Endometrial microvascular endothelial cells (primary cell): ENCODE measurements around the gene TEX10. TPM values are rescaled to one million over a fixed set of nuclear protein-coding genes. Genes with fewer than 3 reads are reported as not detected.
"Not testable (repeated sequence)": the region's sequence is repeated elsewhere in the genome, so short reads cannot be mapped to it uniquely, and the experiment has no call there.

Experiments used
- in situ Hi-C: cut with HindIII; loops from 2 replicates; pipeline ENCODE4 v1.10.0; 2017; ENCODE audit warnings: low sequenced_read_pairs, low pct_unique_long_range_greater_than_20kb; ENCODE audit errors: inconsistent ontology term
- total RNA-seq: library from RNA; depleted of rRNA; stranded (reverse); fragments of >200 nt; gene quantifications from one replicate; pipeline ENCODE4 v1.2.3, GENCODE V29; 2015; ENCODE audit errors: inconsistent ontology term

The TEX10 gene
- 33.7 TPM for total RNA-seq

DNA sequence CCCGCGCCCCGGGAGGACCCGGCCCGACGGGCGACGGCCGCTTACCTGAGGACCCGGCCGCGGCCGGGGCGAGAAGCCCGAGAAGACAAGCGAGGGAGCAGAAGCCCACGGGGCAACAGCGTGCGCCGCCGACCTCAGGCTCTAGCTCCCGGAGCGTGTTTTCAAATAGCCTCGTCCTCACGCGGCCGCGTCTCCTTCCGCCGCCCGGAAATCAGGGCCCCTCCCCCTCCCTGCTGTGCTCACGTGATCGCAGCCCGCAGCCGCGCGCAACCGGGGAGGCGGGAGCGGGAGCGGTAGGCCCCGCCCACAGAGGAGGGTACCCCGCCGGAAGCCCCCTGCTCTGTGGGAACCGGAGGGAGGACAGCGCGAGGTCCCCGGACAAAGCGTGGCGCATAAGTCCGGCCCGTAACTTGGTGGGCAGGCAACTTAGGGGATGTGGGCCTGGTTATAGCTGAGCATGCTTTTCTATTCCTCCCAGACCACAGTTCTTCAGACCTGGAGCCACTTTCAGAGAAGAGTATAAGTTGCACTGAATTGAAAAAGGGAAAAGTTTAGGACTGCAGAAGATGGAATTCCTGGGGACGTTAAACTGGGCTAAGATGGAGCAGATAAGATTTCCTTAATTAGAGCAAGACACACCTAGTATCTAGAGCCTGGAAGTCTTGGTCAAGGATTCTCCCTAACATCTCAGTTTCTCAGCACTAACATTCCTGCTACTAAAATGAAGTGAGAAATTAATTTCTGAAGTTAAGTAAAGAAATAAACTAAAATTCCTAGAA lies at the start of gene TEX10:
TEX10 (minus strand) TSS at position 216 of the 779 bp plus-strand sequence. CDS start 3,579 bp downstream, outside the sequence.
- in situ Hi-C loops: no loop called here

DNA sequence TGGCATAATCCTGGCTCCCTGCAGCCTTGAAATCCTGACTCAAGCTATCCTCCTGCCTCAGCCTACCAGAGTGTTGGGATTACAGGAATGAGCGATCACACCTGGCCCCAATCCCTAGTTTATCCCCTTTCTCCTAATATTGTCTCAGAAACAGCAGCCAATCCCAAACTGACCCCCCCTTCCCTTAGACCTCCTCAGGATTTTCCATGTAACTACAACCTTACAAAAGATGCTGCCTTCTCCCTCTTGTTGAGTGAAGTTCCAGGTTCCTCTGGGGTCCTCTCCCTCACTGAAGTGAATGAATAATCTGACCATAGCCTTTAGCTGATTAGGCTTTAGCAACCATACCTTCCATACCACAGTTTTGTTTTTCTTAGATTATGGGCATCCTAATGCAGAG lies 48.3 kb upstream of the TEX10 start:
- in situ Hi-C loops: no loop called here

DNA sequence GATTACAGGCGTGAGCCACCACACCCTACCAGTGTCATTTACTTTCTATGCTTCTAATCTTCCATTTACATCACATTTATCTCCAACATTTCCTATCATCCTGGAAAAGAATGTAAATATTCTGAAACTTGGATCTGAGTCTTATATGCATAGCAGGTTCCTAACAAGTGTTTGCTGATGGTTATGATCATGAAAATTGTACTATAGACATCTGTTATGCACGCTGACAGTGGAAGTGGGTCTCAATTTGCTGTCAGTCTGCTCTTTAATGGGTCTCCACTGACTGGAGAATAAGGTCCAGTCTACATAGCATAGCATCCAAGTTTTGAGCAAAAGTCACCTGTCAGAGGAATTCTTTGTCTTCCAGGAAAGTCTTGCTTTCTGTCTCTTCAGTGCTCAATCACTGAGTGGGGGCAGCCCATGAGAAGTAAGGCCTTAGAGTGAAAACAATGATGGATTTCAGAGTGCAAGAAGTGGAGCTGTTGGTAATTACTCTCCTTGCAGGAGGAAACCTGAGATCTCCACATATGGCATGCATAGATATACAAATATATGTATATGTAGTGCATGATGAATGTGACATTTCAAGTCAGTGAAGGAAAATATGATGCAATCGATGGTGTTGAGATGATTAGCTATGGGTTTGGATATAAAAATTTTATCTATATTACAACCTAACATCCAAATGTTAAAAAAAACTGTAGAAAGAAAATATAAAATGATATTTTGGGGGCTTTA lies 45.0 kb upstream of the TEX10 start:
- in situ Hi-C loops: no loop called here

DNA sequence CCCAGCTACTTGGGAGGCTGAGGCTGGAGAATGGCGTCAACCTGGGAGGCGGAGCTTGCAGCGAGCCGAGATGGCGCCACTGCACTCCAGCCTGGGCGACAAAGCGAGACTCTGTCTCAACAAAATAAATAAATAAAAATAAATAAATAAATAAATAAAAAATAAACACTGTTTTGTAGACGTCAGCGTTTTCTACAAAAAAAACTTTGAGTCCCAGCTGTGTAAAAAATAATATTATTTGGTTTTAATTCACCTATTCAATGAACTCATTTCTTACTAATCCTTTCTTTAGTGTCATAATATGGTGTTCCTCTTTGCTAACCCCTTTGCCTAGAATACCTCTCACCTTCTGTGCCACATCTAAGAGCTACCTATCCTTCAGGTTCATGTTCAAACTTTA lies 44.0 kb upstream of the TEX10 start:
- in situ Hi-C loops: no loop called here

DNA sequence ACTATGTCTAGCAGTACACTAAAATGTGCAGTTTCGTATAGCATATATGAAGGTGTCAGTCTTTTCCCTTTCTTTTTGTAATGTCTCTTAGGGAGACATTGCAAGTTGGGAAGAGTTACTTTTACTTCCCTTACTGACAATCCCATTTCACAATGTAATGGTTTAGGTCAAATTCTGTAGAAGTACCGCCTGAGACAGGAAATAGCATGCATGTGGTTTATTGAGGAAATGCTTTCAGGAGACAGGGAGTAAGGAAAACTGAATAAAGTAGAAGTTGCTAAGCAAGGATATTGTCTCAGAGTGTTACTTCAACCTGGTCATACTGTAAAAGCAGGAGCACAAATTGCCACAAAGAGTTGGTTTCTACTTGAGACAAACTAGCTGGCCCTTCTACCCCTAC lies 42.1 kb upstream of the TEX10 start:
- in situ Hi-C loops: no loop called here

DNA sequence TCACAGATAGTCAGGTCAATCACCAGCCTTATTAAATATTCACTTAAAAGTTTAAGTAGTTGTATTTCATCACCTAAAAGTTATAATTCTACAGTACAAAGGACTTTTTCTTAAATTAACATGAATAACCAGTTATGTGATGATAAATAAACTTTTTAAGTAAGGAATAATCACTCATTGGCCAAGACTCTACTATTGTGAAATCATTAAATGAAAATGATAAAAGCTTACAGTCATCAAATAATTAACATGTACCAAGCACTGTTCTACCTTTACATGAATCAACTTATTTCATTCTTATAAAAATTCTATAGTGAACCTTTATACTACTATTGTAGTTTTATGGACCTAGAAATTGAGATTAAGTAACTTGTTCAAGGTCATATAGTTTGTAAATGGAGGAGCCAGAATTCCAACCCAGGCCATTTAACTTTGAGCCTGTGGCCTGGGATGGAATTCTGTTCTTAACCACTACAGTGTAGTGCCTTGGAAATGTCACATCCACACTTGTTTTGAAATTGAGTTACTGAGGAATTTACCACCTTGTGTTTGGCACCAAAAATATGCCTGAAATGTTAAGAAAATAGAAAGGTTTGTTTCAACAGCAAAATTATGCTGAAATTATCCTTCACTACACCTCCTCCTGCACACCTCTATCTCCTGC lies 41.4 kb upstream of the TEX10 start:
- in situ Hi-C loops: no loop called here

DNA sequence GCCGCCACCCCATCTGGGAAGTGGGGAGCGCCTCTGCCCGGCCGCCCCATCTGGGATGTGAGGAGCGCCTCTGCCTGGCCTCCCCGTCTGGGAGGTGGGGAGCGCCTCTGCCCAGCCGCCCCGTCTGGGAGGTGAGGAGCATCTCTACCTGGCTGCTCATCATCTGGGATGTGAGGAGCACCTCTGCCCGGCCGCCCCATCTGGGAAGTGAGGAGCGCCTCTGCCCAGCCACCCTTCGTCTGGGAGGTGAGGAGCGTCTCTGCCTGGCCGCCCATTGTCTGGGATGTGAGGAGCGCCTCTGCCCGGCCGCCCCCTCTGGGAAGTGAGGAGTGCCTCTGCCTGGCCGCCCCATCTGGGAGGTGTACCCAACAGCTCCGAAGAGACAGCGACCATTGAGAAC lies 40.2 kb upstream of the TEX10 start:
- in situ Hi-C loops: not testable (repeated sequence)

DNA sequence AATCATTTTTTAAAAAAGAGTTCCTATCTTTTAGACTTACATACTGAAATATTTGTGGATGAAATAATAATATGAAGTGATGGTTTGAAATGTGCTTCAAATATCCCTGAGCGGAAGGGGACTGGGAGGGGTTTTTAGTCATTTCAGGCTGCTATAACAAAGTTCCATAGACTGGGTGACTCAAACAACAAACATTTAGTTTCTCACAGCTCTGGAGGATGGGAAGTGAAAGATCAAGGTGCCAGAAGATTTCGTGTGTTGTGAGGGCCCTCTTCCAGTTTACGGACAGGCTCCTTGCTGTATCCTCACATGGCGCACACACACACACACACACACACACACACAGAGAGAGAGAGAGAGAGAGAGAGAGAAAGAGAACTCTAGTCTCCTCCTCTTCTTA lies 27.1 kb upstream of the TEX10 start:
- in situ Hi-C loops: no loop called here

DNA sequence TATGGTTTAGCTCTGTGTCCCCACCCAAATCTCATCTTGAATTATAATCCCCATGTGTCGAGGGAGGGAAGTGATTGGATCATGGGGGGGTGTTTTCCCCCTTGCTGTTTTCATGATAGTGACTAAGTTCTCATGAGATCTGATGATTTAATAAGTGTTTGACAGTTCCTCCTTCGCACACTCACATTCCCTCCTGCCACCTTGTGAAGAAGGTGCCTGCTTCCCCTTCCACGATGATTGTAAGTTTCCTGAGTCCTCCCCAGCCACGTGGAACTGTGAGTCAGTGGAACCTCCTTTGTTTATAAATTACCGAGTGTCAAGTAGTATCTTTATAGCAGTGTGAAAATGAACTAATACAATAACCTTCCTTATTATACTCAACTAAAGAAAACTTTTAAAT lies 24.3 kb upstream of the TEX10 start:
- in situ Hi-C loops: no loop called here

DNA sequence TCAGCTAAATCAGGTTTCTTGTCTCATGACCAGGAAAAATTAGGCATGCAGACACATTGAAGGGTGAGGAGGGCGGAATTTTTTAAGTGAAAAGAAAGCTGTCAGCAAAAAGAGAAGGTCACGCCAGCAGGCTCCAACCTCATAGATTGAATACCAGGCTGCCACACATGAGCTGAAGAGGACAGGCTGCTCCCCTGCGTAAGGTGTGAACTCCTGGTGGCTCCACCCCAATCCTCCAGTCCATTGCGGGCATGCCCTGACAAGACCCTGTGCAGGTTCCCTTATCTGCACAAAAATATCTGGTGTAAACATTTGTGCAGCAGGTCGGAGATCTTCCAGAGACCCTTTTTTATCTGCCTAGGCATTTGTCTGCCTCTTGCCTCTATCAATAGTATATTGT lies 22.9 kb upstream of the TEX10 start:
- in situ Hi-C loops: no loop called here

DNA sequence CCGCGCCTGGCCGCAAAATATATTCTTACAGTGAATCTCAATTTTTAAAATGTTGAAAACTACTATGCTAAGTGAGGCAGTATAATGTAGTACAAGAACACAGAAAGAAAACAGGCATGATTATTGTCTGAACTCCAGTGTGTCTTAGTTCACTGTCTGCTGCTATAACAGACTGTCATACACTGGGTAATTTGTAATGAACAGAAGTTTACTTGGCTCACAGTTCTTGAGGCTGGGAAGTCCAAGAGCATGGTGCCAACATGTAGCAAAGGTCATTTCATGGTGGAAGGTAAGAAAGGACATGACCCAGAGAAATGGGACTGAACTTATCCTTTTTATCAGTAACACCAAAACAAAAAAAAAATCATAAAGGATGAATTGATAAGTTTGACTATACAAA lies 19.9 kb upstream of the TEX10 start:
- in situ Hi-C loops: no loop called here

DNA sequence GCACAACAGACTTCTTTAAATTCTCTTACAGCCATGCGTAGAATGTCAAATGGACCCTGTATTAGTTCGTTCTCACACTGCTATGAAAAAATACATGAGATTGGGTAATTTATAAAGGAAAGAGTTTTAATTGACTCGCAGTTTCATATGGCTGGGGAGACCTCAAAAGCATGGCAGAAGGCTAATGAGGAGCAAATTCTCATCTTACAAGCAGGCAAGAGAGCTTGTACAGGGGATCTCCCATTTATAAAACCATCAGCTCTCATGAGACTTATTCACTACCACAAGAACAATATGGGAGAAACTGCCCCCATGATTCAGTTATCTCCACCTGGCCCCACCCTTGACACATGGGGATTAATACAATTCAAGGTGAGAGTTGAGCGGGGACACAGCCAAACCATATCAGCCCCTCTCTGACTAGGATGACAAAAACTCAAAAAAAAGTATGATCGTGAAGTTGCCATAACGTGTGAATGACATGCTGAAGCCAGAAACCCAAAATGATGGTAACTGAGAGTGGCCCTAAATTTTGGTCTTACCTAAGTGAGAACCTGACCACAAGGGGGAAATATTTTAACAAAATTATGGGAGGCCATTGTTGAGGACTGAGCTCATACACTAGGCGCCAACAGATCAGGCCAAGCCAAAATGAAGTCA lies 17.5 kb upstream of the TEX10 start:
- in situ Hi-C loops: no loop called here

DNA sequence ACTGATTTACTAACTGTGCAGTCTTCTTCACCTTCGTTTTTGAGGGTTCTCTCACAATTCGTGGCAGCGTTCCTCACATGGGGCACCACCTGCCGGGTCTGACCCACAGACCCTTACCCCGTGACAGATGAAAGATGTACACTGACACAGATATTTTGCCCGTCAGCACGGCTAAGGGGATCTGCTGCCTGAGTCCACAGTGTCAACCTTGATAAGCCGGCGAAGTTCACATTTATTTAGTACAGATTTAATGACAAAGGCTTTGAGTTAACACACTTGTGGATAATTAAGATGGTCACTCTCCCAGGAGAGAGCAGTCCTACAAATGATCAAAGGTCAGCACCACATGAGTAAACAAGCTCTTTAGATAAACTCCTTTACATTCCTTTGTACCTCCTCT lies 15.9 kb upstream of the TEX10 start:
- in situ Hi-C loops: no loop called here

DNA sequence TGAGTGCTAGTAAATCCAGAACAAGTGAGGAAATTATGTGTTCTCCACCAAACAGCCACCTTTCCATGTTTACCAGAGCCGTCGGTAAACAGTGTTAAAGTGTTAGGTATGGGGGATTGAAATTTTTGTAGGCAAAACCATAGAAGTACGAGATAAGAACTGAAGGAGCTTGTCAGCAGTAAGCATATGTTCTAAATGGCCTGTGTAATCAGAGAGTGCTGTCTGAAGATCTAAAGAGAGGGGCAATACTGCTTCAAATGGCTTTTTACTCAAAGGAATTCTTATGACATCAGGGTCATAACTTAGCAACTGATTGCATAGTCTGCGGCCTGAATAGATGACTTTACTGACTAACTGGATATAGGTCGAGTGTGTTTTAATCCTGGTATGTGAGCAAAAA lies 13.4 kb upstream of the TEX10 start:
- in situ Hi-C loops: no loop called here

DNA sequence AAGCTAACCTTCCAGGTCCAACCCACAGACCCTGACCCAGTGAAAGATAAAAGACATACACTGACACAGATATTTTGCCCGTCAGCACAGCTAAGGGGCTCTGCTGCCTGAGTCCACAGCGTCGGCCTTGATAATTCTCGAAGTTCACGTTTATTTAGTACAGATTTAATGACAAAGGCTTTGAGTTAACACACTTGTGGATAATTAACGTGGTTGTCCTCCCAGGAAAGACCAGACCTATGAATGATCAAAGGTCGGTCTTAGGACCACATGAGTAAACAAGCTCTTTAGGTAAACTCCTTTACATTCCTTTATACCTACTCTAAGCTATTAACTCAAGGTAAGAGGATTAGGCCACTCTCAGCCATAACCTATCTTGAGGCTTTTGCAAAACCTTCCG lies 11.3 kb upstream of the TEX10 start:
- in situ Hi-C loops: no loop called here

DNA sequence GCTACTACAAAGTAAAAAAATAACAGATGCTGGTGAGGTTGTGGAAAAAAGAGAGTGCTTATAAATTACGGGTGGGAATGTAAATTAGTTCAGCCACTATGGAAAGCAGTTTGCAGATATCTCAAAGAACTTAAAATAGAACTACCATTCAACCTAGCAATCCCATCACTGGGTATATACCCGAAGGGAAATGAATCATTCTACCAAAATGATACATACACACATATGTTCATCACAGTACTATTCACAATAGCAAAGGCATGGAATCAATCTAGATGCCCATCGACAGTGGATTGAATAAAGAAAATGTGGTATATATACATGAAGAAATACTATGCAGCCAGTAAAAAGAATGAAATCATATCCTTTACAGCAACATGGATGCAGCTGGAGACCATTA lies 6.3 kb upstream of the TEX10 start:
- in situ Hi-C loops: no loop called here

DNA sequence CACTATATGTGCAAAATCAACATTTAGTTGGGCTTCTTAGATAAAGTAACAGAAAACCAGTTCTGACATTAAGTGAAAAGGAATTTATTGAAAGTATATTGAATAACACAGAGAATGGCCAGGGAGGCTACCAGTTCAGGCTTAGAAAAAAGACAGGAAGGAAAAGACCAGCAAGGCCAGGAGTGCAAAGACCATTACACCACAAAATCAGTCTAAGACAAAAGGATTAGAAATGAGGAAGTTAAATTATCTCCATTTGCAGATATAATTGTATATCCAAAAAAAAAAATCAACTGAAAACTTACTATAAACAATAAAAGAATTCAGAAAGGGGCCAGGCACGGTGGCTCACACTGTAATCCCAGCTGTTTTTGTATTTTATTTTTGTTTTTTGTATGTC lies 4.8 kb upstream of the TEX10 start:
- in situ Hi-C loops: no loop called here

DNA sequence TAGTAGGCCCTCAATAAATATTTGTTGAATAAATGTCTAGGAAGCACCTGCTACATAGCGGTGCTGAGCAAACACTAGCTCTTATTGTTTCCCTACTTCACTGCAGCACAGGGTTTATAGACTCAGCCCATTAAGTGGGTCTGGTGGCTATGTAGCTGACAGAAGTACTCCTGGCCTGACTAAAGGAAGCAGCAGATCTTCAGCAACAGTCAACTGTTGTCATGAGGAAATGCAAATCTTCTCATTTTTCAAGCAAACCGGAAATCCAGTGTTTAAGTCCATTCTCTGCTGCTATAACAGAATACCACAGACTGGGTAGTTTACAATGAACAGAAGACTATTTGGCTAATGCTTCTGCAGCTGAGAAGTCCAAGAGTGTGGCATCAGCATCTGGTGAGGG lies 2.8 kb upstream of the TEX10 start:
- in situ Hi-C loops: no loop called here

DNA sequence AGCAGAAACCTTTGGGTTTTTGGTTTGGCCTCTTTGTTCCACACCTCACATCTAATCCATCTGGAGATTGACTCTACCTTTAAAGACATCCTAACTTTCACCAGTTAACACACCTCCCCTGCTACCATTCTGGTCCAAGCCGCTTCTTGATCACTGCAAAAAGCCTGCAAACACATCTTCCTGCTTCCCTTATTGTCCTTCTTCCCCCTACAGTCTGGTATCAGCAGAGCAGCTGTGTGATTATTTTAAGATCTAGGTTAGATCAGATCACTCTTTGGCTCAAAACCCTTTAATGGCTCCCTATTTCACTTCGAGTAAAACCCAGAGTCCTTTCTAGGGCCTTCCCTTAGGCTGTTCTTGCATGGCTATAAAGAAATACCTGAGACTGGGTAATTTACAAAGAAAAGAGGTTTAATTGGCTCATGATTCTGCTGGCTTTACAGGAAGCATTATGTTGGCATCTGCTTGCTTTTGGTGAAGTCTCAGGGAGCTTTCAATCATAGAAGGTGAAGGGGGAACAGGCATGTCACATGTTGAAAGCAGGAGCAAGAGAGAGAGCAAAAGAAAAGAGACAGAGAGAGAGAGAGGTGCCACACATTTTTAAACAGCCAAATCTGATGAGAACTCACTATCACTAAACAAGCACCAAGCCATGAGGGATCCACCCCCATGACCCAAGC lies 1.5 kb upstream of the TEX10 start:
- in situ Hi-C loops: no loop called here
